NCI-H748 (cell line): ENCODE data around the gene LY6G5B.

Source experiments
- DNase-seq: peaks from one replicate; lab custom pipeline; 2025; ENCODE audit not compliant: unreplicated experiment; lab: John Stamatoyannopoulos, UW

The LY6G5B gene, protein sequence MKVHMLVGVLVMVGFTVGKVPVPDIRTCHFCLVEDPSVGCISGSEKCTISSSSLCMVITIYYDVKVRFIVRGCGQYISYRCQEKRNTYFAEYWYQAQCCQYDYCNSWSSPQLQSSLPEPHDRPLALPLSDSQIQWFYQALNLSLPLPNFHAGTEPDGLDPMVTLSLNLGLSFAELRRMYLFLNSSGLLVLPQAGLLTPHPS

DNA sequence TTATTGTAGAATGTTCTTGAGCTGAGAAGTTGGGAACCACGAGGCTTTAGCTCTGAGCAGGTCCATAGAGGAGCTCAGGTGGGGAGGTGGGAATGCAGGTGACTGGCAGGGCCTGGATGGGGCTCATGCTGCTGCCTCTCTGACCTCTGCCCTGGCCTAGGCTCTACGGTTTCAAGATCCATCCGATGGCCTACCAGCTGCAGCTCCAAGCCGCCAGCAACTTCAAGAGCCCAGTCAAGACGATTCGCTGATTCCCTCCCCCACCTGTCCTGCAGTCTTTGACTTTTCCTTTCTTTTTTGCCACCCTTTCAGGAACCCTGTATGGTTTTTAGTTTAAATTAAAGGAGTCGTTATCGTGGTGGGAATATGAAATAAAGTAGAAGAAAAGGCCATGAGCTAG, at the start of gene LY6G5B:
Gene LY6G5B (plus strand): TSS at position 301 of the 400 bp plus-strand sequence. CDS start 975 bp downstream, outside the sequence.
- DNase-seq = no peak

DNA sequence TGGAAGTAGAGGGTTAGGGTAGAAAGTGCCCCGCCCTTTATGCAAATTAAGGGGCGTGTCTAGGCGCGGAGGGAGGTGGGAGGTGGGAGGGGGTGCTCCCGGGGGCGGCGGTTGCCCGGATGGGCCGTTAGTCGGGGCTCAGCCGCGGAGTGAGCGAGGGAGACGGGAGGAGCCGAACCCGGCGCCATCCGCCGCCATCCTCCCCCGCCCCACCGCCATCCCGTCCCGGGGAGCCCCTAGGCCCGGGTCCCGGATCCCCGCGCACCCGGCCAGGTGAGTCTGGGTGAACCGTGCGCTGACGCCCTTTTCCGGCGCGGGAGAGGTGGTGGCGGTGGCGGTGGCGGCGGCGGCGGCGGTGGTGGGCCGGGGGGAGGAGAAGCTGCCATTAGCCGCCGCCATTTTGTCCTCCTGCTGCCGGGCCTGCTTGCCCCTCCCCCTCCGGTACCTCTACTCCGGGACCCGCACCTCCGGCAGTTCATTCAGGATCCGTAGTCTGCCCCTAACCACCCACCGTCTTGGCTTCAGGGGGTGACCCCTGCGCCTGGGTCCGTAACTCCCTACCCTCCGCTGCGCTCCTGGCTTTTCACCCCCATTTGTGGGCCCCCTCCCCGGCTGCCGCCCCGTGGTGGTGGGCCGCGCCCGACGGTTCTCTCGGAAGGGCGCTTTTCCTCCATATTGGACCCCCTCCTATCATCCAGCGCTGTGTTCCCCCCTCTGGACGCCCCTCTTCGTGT, 49.0 kb upstream of the LY6G5B start, which contains the start of gene PRRC2A:
Gene PRRC2A (plus strand): TSS at position 130 of the 734 bp plus-strand sequence. CDS start 2,075 bp downstream, outside the sequence.
- DNase-seq = peak; percentile 91

DNA sequence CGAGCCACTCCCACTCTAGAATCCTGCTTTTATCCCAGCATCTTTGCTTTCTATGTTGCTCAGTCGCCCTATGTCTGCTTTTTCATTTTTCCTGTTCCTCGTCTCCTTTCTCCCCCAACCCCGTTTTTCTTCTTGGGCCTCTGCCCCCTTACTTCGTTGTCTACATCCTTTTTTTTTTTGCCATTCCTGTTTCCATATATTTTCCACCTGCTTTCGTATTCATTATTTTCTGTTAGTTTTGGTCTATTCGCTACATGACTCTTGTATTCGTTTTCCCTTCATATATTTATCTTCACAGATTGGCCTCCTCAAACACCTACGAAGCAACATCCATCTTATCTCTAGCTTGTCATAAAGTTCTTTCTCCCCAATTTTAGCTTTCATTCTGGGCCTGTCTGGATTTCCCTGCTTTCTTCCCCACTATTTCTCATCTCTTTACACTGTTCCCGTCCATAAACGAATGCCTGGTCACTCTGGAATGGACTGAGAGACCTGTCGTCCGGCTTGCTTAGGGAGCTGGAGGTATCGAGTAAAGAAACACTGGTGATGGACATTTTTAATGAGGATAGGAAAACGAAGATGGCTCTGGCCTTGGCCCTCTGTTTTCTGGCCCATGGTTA, 48.3 kb upstream of the LY6G5B start:
- peak; percentile 23 for DNase-seq

DNA sequence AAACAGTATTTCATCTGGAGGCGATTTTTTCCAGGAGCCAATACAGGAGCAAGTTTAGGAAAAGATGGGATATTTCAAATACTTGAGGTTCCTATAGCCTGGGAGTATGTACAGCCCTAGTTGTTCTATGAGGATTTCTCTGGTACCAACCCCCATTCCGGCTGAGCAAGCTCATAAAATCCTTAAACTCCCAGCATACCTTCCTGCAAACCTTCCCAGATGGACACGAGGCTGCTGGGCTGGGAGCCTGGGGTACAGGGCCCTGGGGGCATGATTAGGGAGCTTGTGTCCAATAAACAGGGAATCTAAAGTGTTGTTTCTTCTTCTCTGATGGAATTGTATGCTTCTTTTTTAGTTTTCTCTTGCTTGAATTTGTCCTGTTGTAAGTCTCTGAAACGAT, 47.8 kb upstream of the LY6G5B start:
- DNase-seq = no peak

DNA sequence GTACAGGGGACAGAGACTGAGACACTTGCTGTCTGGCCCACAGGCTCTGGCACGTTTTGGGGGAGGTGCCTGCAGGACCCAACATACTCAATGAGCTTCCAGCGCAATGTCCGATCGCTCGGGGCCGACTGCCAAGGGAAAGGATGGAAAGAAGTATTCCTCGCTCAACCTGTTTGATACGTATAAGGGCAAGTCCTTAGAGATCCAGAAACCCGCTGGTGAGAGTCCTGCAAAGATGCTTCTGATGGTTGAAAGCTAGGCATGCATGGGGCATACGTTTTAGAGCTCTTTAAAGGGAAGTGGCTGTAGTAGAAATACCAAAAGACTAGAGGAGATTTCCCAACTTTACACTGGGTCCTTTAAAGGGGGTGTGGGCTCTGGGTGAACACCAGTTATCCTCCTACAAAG, 47.1 kb upstream of the LY6G5B start:
- DNase-seq = no peak

DNA sequence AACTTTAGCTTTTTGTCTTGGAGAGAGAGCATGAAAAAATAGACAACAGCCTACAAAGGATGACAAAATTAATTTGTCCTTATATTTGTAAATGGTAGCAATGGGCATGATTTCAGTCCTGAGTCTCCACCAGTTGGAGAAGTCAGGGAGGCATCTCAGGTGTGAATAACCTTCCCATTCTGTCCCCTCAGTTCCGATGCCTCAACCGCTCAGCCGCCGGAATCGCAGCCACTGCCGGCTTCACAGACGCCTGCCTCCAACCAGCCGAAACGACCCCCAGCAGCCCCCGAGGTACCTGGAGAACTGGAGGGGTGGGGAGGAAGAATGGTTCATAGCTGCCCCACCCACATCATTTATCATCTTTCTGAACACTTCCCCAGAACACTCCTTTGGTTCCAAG, 45.7 kb upstream of the LY6G5B start:
- no peak for DNase-seq

DNA sequence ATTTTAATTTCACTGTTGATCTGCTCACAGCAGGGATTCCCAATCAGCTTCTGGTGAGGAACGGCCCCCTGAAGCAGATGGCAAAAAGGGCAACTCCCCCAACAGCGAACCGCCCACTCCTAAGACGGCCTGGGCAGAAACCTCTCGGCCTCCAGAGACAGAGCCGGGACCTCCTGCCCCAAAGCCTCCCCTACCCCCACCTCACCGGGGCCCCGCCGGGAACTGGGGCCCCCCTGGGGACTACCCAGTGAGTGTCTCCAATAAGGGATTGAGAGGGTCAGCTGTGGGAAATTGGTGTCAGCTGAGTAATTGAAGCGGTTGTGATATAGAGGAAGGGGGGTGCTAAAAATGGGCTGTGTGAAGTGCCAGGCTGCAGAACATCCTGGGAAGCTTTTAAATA, 42.8 kb upstream of the LY6G5B start:
- no peak for DNase-seq

DNA sequence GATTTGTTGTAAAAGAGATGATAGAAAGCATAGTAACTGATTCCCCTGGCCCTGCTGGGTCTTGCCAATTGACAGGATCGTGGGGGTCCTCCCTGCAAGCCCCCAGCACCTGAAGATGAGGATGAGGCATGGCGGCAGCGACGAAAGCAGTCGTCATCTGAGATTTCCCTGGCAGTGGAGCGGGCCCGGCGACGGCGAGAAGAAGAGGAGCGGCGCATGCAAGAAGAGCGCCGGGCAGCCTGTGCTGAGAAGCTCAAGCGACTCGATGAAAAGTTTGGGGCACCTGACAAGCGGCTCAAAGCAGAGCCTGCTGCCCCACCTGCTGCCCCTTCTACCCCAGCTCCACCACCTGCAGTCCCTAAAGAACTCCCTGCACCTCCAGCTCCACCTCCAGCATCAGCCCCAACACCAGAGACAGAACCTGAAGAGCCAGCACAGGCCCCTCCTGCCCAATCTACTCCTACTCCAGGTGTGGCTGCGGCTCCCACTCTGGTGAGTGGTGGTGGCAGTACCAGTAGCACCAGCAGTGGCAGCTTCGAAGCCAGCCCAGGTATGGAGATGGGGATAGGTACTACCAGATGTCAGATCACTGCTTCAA, 42.0 kb upstream of the LY6G5B start:
- no peak for DNase-seq

DNA sequence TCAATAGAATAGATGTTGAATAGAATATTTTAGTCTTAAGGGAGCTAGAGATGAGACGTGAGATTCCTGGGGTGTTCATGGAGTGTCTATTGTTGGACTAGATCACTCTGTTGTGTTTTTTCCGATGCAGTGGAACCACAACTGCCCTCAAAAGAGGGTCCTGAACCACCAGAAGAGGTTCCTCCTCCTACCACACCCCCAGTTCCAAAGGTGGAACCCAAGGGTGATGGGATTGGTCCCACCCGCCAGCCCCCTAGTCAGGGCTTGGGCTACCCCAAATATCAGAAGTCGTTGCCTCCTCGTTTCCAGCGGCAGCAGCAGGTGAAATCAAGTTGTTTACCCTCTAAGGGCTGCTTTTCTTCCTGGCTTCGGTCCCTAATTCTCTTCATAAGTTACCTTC, 40.8 kb upstream of the LY6G5B start:
- no peak for DNase-seq

DNA sequence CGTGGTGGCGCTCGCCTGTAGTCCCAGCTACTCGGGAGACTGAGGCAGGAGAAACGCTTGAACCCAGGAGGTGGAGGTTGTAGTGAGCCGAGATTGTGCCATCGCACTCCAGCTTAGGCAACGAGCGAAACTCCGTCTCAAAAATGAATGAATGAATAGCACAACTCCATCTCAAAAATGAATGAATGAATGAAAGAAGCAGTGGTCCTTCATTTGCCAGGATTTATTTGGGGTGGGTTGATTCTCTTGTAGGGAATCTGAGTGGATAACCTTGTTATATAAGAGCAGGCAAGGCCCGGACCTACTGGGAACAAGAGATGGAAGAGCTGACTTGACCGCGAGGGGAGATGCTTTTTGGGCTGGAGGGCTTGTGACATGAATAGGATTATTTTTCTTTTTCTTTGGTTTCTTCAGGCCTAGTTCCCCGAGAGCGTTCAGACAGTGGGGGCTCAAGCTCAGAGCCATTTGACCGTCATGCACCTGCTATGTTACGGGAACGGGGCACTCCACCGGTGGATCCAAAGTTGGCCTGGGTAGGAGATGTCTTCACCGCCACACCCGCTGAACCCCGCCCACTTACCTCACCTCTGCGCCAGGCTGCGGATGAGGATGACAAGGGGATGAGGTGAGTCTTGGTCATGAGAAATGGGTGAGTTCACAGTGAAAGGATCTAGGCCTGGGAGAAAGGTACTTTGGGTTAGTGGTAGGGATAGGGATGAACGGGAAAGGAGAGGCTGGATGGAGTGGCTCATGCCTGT, 39.4 kb upstream of the LY6G5B start:
- DNase-seq = no peak

DNA sequence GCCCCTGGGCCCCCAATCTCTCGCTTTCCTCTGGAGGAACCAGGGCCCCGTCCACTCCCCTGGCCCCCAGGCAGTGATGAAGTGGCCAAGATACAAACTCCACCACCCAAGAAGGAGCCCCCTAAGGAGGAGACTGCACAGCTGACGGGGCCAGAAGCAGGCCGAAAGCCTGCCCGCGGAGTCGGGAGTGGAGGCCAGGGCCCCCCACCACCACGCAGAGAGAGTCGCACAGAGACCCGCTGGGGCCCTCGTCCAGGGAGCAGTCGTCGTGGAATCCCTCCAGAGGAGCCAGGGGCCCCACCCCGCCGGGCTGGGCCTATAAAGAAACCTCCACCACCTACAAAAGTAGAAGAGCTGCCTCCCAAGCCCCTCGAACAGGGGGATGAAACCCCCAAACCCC, 38.6 kb upstream of the LY6G5B start:
- no peak for DNase-seq

DNA sequence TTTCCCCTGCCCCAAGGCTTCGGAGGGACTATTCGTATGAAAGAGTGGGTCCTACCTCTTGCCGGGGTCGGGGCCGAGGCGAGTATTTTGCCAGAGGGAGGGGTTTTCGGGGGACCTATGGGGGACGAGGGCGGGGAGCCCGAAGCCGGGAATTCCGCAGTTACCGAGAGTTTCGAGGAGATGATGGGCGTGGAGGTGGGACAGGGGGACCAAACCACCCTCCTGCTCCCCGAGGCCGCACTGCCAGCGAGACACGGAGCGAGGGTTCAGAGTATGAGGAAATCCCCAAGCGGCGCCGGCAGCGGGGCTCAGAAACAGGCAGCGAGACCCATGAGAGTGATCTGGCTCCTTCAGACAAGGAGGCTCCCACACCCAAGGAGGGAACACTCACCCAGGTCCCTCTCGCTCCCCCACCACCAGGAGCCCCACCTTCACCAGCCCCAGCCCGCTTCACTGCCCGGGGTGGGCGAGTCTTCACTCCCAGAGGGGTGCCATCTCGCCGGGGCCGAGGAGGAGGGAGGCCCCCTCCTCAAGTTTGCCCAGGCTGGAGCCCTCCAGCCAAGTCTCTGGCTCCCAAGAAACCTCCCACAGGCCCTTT, 38.0 kb upstream of the LY6G5B start:
- DNase-seq = no peak

DNA sequence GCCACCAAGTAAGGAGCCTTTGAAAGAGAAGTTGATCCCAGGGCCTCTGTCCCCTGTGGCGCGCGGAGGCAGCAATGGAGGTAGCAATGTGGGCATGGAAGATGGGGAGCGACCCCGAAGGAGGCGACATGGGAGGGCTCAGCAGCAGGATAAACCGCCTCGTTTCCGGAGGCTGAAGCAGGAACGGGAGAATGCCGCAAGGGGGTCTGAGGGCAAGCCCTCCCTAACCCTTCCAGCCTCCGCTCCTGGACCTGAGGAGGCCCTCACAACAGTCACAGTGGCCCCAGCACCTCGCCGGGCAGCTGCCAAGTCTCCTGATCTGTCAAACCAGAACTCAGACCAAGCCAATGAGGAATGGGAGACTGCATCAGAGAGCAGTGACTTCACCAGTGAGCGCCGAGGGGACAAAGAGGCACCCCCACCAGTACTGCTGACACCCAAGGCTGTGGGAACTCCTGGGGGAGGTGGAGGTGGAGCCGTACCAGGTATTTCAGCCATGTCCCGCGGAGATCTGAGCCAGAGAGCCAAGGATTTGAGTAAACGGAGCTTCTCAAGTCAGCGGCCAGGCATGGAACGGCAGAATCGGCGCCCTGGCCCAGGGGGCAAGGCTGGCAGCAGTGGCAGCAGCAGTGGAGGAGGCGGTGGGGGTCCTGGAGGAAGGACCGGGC, 37.4 kb upstream of the LY6G5B start:
- no peak for DNase-seq

DNA sequence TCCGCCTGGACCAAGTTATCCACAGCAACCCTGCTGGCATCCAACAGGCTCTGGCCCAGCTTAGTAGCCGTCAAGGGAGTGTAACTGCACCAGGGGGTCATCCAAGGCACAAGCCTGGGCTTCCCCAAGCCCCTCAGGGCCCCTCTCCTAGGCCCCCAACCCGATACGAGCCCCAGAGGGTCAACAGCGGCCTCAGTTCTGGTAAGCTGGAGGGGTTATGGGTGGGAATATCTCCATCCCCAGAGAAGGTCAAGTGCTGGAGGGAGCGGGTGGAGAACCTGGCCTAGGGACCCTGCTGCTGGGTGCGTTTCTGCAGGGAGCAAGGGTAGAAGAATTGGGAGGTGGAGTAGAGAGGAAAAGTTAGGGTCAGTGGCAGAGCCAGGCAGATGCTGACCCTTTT, 36.3 kb upstream of the LY6G5B start:
- DNase-seq = no peak

DNA sequence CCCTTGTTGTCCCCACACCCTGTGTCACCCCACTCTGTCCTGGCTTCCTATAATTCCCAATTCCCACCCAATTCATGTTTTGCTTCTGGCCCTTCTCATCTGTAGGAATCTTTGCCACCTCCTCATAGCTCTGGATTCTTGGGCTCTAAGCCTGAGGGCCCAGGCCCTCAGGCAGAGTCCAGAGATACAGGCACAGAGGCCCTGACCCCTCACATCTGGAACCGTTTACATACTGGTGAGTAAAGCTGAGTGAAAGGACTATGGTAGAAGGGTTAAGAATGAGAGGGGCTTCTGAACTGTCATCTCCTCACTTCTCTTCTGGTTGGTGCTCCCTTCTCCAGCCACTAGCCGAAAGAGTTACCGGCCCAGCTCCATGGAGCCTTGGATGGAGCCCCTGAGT, 35.6 kb upstream of the LY6G5B start:
- no peak for DNase-seq

DNA sequence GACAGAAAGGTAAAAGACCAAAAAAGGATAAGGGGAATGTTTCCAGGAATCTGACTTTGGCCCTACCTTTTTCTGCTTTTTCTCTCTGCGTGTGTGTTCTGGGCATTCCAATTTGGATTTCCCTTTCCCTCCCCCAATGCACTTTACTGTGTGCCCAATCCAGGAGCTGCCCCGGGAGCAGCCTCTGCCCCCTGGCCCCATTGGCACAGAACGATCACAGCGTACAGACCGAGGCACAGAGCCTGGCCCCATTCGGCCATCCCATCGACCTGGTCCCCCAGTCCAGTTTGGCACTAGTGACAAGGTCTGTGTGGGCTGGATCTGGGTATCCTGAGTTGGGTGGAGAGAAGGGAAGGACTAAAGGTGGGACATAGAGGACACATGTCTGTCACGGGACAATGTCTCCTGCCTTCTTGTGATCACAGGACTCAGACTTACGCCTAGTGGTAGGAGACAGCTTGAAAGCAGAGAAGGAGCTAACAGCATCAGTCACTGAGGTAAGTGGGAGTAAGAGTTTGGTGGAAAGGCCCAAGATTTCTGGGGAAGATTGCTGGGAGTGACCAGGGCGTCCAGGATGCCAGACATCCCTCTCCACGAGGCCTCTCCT, 34.7 kb upstream of the LY6G5B start:
- no peak for DNase-seq

DNA sequence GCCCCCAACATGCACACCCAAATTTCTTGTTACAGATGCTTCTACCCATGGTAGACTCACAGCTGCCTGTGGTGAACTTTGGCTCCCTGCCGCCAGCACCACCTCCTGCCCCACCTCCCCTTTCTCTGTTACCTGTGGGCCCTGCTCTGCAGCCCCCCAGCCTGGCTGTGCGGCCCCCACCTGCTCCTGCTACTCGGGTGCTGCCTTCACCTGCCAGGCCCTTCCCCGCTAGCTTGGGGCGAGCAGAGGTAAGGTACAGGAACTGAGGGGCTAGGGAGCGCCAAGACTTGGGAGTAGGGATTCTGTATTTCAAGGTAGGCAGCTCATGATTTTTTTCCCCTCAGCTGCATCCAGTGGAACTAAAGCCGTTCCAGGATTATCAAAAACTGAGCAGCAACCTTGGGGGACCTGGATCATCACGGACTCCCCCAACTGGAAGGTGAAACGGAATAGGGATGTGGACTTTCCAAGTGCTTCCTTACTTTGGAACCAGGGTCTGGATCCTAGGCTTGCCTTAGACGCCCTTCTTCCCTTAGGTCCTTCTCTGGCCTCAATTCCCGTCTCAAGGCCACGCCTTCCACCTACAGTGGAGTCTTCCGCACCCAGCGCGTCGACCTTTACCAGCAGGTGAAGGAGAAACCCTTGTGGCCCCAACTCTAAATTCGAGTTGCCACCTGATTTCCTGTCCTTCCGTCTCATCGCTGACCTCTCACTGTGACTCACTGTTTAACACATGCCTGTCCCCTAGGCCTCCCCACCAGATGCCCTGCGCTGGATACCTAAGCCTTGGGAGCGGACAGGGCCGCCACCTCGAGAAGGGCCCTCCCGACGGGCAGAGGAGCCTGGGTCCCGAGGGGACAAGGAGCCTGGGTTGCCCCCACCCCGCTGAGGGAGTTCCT, 32.8 kb upstream of the LY6G5B start:
- no peak for DNase-seq

DNA sequence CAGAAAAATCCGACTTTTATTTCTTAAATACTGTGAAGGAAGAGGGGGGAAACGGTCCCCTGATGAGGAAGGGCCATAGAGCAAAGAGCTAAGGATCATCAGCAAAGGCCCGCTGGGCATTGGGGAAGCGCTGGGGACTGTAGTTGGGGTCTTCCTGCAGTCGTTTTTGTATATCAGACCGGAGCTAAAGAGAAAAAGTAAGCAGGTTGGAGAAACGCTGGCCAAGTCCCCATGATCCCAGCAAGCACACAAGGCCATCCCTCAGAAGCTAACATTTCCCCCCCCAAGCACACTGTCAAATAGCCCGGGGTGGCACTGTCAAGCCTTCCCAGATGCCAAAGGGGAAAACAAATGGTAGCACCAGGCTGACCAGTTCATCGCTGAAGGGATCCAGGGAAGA, 30.7 kb upstream of the LY6G5B start:
- no peak for DNase-seq

DNA sequence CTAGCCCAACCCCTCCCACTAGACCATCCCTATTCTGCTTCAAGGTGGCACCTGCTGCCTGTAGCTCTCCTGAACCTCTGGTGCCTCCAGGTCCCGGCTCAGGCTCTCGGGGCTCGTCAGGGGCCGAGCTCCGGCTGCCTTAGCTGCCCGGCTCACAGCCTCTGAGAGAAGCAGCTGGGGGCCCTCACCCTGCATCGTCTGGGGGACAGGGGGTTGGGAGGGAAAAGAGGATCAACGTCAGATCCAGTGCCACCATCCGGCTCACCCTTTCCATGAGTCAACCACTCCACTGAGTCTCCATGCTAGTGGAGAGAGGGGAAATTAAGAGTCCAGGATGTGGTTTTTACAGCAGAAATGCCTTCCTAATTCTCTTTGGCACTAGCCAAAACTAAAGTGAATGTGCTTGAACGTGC, 30.3 kb upstream of the LY6G5B start:
- DNase-seq = no peak
